Hematopoietic multipotent progenitor cell treated with erythropoietin and hydrocortisone succinate and interleukin-3 and kit ligand, for 4 days (in vitro differentiated cells): ENCODE measurements around the gene SUN1.
"Not testable (repeated sequence)": the region's sequence is repeated elsewhere in the genome, so short reads cannot be mapped to it uniquely, and the experiment has no call there.

Experiments
- DNase-seq: peaks from one replicate; pipeline ENCODE4 v3.0.0-alpha.2; 2015

Gene SUN1

GRCh38 chr7:859359-860030, 27.2 kb downstream of the SUN1 start:
- DNase-seq: no peak

DNA sequence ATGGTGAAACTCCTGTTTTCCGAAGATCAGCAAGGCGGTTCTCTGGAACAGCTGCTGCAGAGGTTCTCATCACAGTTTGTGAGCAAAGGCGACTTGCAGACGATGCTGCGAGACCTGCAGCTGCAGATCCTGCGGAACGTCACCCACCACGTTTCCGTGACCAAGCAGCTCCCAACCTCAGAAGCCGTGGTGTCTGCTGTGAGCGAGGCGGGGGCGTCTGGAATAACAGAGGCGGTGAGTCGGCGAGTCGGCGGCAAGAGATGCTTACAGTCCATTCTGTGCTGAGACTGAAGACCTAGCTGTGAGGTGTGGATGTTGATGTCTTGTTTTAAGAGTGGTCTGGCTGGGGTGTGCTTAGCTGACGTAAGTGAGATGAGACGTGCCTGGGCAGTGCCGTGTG, 27.9 kb downstream of the SUN1 start:
- no peak for DNase-seq

- no peak for DNase-seq
These were observed 28.9 kb downstream of the SUN1 start for GRCh38 chr7:861222-861621.

DNA sequence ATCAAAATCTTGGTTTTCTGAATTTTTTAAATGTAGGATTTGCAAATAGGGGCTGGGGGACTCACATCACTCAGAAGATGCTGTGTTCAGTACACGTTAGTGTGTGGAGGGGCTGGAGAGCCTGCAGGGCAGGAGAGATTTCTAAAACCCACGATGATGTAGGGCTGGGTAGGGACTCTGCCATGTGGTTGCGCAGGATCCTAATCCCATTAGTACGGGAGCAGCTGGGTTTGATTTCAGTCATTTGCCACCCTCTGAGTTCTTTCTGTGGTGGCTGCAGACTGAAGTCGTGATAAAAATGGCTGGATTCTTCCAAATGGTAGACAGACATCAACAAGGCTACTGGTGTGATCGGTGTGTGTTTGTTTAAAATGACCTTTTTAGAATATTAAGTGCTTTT, 29.9 kb downstream of the SUN1 start:
- no peak for DNase-seq

DNA sequence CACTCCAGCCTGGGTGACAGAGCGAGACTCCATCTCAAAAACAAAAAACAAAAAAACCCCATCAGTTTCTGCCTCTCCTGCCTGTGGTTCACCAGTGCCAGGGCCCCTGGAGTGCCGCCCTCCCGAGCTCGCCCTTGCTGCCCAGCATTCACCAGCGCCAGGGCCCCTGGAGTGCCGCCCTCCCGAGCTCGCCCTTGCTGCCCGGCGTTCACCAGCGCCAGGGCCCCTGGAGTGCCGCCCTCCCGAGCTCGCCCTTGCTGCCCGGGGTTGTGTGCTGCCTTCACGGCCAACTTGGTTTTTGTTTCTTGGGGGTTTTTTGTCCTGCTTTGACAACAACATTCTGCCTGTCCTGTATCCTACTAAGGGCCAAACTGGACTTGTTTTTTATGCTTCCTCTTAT, 30.8 kb downstream of the SUN1 start:
- DNase-seq: no peak

- no peak for DNase-seq
These were observed 33.6 kb downstream of the SUN1 start for GRCh38 chr7:865921-866320.

DNA sequence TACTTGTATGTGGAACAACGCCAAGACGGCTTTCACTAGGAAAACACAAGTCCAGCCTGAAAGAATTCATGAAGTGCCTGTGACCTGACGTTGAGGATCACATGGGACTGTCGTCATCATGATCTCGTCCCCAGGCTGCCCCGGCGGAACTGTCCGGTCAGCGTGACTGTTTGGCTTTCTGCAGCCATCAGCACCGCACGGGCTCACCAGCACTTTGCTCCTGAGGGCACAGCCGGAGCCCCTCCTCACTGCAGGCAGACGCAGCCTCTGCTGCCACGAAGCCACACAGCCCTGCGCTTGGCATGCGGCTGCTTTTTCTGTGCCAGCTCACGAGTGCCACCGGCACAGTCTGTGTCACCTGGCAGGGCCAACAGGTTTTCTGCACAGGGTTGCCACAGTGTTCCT, 34.7 kb downstream of the SUN1 start:
- no peak for DNase-seq

- peak; percentile 52 for DNase-seq
These were observed 35.3 kb downstream of the SUN1 start for GRCh38 chr7:867406-868188.

- no peak for DNase-seq
These were observed 35.9 kb downstream of the SUN1 start for GRCh38 chr7:868189-868486.

DNA sequence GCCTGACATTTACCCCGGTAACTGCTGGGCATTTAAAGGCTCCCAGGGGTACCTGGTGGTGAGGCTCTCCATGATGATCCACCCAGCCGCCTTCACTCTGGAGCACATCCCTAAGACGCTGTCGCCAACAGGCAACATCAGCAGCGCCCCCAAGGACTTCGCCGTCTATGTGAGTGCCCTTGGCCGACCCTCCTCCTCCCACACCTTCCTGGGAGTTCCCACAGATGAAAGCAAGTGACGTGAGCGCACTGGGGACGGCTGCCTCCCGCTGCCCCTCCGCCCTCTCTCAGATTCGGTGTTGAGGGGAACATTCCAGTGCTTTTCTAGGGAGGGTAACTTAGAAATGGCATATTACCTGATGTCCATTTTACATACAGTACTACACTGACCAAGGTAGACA, 37.1 kb downstream of the SUN1 start:
- no peak for DNase-seq

DNA sequence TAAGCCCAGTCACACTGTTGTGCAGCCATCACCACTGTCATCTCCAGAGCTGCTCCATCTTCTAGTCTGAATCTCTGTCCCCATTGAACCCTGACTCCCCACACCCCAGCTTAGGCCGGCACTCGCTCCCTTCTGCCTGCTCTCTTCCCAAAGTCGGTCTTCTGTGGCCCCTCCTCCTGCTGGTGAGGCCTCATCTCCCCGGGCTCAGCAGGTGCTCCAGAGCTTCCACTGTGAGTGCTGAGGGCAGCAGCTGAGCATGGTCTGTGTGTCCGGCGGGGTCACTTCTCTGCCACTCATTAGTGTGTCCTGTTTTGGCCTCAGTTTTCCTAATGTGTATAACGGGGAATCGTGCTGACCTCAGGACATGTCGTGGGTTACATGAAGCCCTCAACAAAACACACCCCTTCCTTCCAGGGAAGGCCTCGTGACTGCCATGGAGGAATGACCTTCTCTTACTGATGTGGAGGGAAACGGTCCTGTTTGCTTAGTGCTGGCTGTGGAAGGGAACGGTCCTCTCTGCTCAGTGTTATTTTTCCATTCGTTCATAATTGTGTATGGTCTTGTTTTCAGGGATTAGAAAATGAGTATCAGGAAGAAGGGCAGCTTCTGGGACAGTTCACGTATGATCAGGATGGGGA, 39.7 kb downstream of the SUN1 start:
- DNase-seq: no peak

GRCh38 chr7:872685-873084, 40.4 kb downstream of the SUN1 start:
- DNase-seq: not testable (repeated sequence)

DNA sequence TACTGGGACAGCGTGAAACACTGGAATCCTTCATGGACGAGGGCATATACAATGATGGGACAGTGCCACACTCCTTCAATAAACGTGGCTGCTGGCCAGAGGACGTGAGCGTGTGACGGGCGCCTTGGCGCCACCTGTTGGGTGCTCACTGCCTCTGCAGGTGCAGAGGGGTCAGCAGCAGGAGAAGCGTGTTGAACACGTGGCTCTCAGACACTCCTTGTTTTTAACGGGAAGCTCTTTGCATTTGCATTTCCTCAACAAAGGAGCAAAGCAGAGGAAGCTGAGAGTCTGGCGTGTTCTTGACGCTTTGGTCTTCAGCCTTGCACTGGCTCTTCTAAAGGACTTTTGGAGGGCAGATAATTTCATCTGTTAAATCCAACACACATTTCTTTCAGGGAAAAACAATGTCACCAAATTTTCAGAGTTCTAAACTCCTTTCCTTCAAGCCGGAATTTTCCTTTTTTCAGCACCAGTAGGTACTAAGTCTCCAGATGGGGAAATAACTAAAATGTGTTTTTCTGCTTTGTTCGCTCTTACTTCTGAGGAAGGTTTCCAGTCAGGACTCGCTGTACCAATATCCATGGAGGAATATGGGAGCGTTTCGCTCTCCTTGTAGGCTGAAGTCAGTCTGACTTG, 41.2 kb downstream of the SUN1 start:
- DNase-seq: peak; percentile 92

DNA sequence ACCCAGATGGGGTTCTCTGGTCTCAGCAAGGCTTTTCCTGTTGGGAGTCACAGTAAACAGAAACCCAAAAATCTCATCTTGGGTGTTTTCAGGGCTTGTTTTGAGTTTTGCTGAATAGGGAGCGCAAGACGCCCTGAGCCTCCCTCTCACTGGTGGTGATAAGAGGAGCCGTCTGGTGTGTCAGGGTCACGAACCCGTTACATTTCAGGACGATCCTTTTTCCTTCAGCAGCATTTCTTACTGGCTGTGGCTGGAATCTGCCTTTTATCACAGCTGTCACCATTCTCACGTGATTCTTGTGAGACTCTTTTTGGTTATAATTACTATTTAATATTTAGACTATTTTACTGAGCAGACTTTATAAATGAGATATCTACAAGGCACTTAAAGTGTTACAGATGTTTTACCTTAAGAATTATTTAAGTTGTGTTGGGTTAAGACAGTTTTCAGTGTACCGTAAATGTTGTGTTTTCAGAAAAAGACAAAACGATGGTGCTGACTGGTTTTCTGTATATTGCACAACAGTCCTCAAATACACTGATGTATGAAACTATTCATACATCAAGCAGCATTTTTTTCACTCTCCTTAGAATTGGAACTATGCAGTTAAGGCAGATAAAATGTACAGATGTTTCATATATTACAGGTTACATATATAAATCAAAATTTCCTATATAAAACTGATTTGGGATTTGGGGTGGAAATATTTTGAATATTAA, 41.9 kb downstream of the SUN1 start:
- DNase-seq: no peak

- no peak for DNase-seq
These were observed 42.8 kb downstream of the SUN1 start for GRCh38 chr7:875051-875450.

DNA sequence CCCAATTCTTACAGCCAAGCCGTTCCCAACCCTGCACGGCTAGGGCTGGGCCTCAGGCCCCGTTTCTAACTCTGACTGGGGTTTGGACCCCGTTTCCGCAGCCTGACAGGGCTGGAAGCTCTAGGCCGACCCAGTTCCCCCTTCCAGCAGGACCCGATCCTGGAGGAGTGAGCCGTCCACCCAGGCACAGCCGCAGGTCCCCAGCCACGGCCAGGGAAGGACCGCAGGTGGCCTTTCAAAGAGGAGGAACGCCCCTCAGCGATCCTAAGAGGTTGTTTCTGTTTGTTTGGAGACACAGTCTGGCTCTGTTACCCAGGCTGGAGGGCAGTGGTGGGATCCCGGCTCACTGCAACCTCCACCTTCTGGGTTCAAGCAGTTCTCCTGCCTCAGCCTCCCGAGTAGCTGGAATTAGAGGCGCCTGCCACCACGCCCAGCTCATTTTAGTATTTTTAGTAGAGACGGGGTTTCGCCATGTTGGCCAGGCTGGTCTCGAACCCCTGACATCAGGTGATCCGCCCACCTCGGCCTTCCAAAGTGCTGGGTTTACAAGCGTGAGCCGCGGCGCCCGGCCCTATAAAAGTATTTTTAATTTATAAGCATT, 43.3 kb downstream of the SUN1 start:
- no peak for DNase-seq

DNA sequence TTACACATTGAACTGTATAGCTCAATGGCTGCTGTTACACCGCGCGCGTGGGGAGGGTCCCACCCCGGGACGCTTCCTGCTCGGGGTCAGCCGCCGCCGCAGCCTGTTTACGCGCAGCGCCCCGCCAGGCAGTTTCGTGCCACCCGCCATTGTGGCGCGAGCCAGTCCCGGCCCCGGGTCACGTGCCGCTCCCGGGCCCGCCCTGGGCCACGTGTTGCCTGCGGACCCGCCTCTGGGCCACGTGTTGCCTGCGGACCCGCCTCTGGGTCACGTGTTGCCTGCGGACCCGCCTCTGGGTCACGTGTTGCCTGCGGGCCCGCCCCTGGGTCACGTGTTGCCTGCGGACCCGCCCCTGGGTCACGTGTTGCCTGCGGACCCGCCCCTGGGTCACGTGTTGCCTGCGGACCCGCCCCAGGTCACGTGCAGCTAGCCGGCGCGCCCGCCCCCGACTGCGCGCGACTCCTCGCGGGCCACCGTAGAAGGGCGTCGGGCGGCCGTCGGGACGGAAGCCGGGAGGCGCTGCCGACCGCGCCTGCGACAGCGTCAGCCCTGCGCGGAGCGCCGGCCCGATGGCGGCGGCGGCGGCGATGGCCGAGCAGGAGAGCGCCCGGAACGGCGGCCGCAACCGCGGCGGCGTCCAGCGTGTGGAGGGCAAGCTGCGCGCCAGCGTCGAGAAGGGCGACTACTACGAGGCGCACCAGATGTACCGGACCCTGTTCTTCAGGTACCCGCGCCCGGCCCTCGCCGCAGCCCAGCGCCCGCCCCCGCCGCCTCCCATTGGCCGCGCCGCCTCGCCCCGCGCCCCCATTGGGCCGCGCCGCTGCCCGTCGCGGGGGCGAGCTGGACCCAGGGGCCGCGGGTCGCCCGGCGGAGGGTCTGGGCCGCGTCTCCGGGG, 44.0 kb downstream of the SUN1 start, which contains the start of gene GET4:
Gene GET4 (plus strand): TSS at position 478 of the 895 bp plus-strand sequence. CDS start 92 bp downstream, at position 570.
- DNase-seq: peak; percentile 97

GRCh38 chr7:876972-877311, 44.7 kb downstream of the SUN1 start:
- DNase-seq: peak; percentile 66

GRCh38 chr7:877312-878232, 45.3 kb downstream of the SUN1 start:
- DNase-seq: peak; percentile 47

DNA sequence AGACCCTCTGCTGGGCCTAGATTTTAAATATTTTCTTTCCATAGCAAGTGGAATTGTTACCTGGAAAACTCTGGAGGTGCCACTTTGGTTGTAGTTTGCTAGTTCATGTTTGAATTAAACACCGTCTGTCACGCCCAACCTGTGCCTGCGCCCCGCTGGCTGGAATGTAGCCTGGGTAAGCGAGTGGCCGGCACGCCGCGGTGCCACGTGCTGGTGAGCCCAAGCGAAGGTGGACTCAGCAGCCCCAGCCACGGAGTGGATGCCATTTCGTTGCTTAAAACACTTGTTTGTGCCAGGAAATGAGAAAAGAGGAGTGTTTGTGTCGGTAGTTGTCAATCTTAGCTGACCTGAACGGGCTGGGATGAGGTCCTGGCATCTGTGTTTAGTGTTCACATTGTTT, 46.8 kb downstream of the SUN1 start:
- DNase-seq: no peak

- DNase-seq: no peak
These were observed 47.4 kb downstream of the SUN1 start for GRCh38 chr7:879706-880105.
